ENCODE data around the gene PTK6.

PTK6 gene

GRCh38 chr20:63500902-63501817 is 36.0 kb downstream of the PTK6 start:
- H3K36me3 Mint-ChIP-seq (ENCODE audit: low read depth): no peaks in the 10 kb centered on the region
- no peaks in the 10 kb centered on the region for H3K4me1 Mint-ChIP-seq
- no peak for TF ChIP-seq CTCF (IDR thresholded peaks at IDR 0.05; ENCODE audit: unreplicated experiment in 3 of 3)
- peaks cover 51% of the 10 kb centered on the region for H3K27me3 Mint-ChIP-seq (ENCODE audit: low read depth)
- H3K27ac Mint-ChIP-seq: no peak overlapping the region
- H3K4me3 Mint-ChIP-seq: peak overlapping the region; percentile 25 to 81 (median 75)
- H3K9me3 Mint-ChIP-seq: peaks cover 8% of the 10 kb centered on the region

GRCh38 chr20:63500151-63500901 is 36.9 kb downstream of the PTK6 start:
- Mint-ChIP-seq H3K27me3 (ENCODE audit: low read depth) (peaks cover 55% of the 10 kb centered on the region), H3K4me3 (no peak overlapping the region), H3K9me3 (peaks cover 8% of the 10 kb centered on the region), H3K27ac (no peak overlapping the region), H3K36me3 (ENCODE audit: low read depth) (no peaks in the 10 kb centered on the region), H3K4me1 (no peaks in the 10 kb centered on the region)
- TF ChIP-seq CTCF (IDR thresholded peaks at IDR 0.05; ENCODE audit: unreplicated experiment in 3 of 3): no peak

- Mint-ChIP-seq H3K4me3 (peak overlapping the region in 1 of 3 experiments; percentile 31), H3K9me3 (peaks cover 3% of the 10 kb centered on the region)
- no peak for TF ChIP-seq CTCF (IDR thresholded peaks at IDR 0.05; ENCODE audit: unreplicated experiment in 3 of 3)
These were observed 37.7 kb downstream of the PTK6 start for GRCh38 chr20:63499338-63499969.

GRCh38 chr20:63498960-63499337 is 38.2 kb downstream of the PTK6 start, which contains the start of gene EEF1A2:
EEF1A2 (minus strand) TSS chr20:63499083; CDS start chr20:63497763, 1,320 bp downstream.
- Mint-ChIP-seq H3K36me3 (ENCODE audit: low read depth) (no peaks in the 10 kb centered on the region), H3K27ac (no peak within 1 kb of the TSS), H3K27me3 (ENCODE audit: low read depth) (peaks cover 54% of the 10 kb centered on the region), H3K4me3 (peak within 1 kb of the TSS in 1 of 3 experiments; percentile 49), H3K9me3 (peaks cover under 1% of the 10 kb centered on the region), H3K4me1 (no peaks in the 10 kb centered on the region)
- TF ChIP-seq CTCF (IDR thresholded peaks at IDR 0.05; ENCODE audit: unreplicated experiment in 3 of 3): peak in 1 of 3 experiments; percentile 21

More at GRCh38 chr20:63499338-63499969, 37.7 kb downstream of the PTK6 start:
- Mint-ChIP-seq H3K27me3 (ENCODE audit: low read depth) (peaks cover 53% of the 10 kb centered on the region), H3K4me1 (no peaks in the 10 kb centered on the region), H3K36me3 (ENCODE audit: low read depth) (no peaks in the 10 kb centered on the region), H3K27ac (no peak overlapping the region)

GRCh38 chr20:63497946-63498935 is 38.9 kb downstream of the PTK6 start:
- Mint-ChIP-seq H3K4me1 (no peaks in the 10 kb centered on the region), H3K4me3 (peak overlapping the region in 1 of 3 experiments; percentile 49), H3K27ac (no peak overlapping the region), H3K27me3 (ENCODE audit: low read depth) (peaks cover 48% of the 10 kb centered on the region), H3K9me3 (no peaks in the 10 kb centered on the region), H3K36me3 (ENCODE audit: low read depth) (no peaks in the 10 kb centered on the region)
- TF ChIP-seq CTCF (IDR thresholded peaks at IDR 0.05; ENCODE audit: unreplicated experiment in 3 of 3): no peak

Measured in nephron (organoid).